Colonic mucosa (tissue), 4 donors: ENCODE measurements around the gene RBM28. TPM values are rescaled to one million over a fixed set of nuclear protein-coding genes. Genes with fewer than 3 reads are reported as not detected.

ENCODE experiments used
- DNase-seq: peaks from one replicate; pipeline ENCODE4 v3.0.0-alpha.2; 2020
- H3K27ac ChIP-seq: fragments of 200-600 bp; one replicate; pipeline ENCODE4 v1.8.0; 2021
- H3K27me3 ChIP-seq: fragments of 200-600 bp; one replicate; pipeline ENCODE4 v1.8.0; 2021
- H3K36me3 ChIP-seq: fragments of 200-600 bp; one replicate; pipeline ENCODE4 v1.8.0; 2021
- H3K4me1 ChIP-seq: fragments of 200-600 bp; one replicate; pipeline ENCODE4 v1.8.0; 2021; ENCODE audit warnings: mild to moderate bottlenecking
- H3K4me3 ChIP-seq: fragments of 200-600 bp; one replicate; pipeline ENCODE4 v1.8.0; 2021
- H3K9ac ChIP-seq, 2 donors: one replicate each; pipeline ENCODE4 v1.7.0; 2013; ENCODE audit warnings: control low read depth in 2 of 2, low read depth in 2 of 2, low read length in 2 of 2
- H3K9me3 ChIP-seq: fragments of 200-600 bp; one replicate; pipeline ENCODE4 v1.8.0; 2021
- intact Hi-C: fragments of 100-400 bp; cut with DNase I; formaldehyde crosslinking; loops from one replicate; pipeline ENCODE4 v1.14.1; 2022
- total RNA-seq, 2 donors: library from RNA; stranded (reverse); fragmentation: NEBNext Ultra II Directional in 1 of 2; extraction: Animal tissue kit (Norgen Biotek cat#: 25700) in 1 of 2; gene quantifications; one replicate each; pipeline ENCODE4 v1.2.1, GENCODE V29; 2021
- TF ChIP-seq, protein P1 (sequence below): fragments of 200-600 bp; IDR thresholded peaks from one replicate; pipeline ENCODE4 v1.8.0; 2022; ENCODE audit warnings: antibody characterized with exemption, mild to moderate bottlenecking
- donor health status: healthy.
- donor health status: DM: no; HTN: no; CAD: no.
- donor health status: DM: no; HTN: no; CAD: no.

The RBM28 gene, protein sequence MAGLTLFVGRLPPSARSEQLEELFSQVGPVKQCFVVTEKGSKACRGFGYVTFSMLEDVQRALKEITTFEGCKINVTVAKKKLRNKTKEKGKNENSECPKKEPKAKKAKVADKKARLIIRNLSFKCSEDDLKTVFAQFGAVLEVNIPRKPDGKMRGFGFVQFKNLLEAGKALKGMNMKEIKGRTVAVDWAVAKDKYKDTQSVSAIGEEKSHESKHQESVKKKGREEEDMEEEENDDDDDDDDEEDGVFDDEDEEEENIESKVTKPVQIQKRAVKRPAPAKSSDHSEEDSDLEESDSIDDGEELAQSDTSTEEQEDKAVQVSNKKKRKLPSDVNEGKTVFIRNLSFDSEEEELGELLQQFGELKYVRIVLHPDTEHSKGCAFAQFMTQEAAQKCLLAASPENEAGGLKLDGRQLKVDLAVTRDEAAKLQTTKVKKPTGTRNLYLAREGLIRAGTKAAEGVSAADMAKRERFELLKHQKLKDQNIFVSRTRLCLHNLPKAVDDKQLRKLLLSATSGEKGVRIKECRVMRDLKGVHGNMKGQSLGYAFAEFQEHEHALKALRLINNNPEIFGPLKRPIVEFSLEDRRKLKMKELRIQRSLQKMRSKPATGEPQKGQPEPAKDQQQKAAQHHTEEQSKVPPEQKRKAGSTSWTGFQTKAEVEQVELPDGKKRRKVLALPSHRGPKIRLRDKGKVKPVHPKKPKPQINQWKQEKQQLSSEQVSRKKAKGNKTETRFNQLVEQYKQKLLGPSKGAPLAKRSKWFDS
- 10 to 100 TPM; 16.3 to 30.6 TPM for total RNA-seq

DNA sequence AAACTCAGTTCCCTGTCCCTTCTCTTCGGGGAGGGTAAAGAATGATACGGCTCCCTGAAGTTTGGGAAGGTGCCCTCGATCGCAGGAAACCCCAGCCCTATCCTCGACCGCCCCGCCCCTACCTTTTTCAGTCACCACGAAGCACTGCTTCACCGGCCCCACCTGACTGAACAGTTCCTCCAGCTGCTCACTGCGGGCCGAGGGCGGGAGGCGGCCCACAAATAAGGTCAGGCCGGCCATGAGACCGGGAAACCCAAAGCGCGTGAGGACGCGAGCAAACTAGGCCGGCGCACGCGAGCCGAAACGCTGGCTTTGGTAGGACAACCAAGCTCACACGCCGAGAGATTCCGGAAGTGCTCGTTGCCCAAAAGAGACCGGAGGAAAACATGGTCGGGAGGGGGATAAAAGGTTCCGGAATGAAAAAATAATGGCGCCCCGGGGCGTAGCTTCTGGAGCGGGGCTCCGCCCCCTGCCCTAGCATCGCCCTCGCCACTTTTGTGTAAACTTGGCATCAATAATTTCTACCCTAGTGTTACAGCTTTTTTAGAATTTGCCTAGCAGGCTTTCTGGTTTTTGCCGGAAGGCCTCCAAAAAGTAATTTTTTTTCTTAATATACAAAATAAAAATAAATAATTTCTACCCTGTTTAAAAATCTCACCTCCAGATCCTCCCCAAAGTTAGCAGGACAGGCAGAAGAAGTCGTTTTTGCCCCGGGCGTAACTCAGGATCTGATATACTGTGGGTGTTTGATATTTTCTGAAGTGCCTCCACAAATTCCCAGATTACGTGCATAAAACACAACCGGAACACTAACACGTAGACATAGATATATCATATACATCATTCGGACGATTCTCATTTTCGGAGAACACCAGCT lies at the start of gene RBM28:
Gene RBM28 (minus strand): TSS at position 355 of the 877 bp plus-strand sequence. CDS start 115 bp downstream, at position 240.
- no peaks in the 10 kb centered on the region for H3K9me3 ChIP-seq
- no peaks in the 10 kb centered on the region for H3K36me3 ChIP-seq
- peak within 1 kb of the TSS; percentile 59 for H3K4me3 ChIP-seq
- no peaks in the 10 kb centered on the region for H3K27me3 ChIP-seq
- peaks cover 9% of the 10 kb centered on the region for H3K4me1 ChIP-seq
- DNase-seq, result peak; percentile 89
- TF ChIP-seq, protein P1, sequence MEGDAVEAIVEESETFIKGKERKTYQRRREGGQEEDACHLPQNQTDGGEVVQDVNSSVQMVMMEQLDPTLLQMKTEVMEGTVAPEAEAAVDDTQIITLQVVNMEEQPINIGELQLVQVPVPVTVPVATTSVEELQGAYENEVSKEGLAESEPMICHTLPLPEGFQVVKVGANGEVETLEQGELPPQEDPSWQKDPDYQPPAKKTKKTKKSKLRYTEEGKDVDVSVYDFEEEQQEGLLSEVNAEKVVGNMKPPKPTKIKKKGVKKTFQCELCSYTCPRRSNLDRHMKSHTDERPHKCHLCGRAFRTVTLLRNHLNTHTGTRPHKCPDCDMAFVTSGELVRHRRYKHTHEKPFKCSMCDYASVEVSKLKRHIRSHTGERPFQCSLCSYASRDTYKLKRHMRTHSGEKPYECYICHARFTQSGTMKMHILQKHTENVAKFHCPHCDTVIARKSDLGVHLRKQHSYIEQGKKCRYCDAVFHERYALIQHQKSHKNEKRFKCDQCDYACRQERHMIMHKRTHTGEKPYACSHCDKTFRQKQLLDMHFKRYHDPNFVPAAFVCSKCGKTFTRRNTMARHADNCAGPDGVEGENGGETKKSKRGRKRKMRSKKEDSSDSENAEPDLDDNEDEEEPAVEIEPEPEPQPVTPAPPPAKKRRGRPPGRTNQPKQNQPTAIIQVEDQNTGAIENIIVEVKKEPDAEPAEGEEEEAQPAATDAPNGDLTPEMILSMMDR, result no peak
- intact Hi-C loops, result no loop called here
- H3K27ac ChIP-seq, result peak within 1 kb of the TSS; percentile 65
- peak within 1 kb of the TSS; percentile 76 to 87 for H3K9ac ChIP-seq

DNA sequence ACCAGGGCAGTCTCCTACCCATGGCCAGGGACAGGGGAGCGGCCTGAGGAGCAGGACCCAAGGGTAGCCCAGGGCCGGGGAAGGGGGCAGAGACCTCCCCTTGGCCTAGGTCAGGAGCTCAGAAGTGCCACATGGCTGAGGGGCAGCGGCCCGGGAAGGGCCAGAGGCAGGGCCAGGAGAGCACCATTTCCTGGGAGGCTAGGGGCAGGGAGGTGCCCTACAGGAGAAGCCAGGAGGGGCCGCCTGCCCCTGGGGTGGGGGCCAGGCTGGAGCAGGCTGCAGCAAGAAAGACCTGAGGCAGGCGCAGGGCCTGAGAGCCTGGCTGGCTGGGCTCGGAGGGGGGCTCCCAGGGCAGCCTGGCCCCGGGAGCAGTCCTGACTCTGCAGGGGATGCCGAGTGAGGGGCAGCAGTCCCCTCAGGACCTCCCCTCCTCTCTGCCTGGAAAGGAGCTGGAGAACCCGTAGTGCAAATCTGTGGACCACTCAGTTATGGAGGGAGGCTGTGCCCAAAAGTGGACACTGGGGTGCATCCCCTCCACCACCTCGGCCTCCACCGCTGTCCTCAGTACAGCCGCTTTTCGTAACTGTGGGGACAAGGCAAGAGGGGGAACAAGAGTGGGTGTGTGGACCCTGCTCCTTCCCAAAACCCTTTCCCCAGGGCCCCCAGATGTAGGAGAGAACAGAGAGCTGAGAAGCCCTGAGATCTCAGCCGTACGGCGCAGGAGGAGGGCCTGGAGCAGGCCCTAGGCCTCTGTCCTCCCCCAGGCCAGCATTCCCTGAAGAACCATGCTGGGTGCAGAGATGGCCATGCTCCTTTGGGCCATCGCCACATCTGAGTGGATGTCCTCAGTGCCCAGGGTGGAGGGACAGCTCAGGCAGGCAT lies 49.0 kb upstream of the RBM28 start:
- H3K27ac ChIP-seq, result no peak overlapping the region
- TF ChIP-seq, protein P1, result no peak

DNA sequence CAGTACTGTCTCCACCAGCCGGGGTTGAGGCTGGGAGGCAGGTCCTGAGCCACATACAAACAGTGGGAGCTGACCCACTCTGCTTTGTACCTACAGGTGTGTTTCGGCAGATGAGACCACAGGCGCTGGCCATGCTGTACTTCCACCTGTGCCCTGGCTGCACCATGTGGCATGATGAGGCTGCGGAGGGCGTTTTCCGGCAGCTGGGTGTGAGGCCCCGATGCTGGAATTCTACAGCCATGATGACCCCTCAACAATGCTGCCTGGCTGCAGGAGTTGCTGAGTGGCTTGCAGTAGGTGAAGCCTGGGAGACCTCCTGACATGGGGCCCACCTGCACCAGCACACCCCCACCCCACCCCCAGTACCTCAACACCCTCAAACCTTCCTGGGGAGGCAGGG lies 48.1 kb upstream of the RBM28 start:
- peaks cover 7% of the 10 kb centered on the region for H3K36me3 ChIP-seq
- DNase-seq, result no peak
- H3K4me1 ChIP-seq, result no peaks in the 10 kb centered on the region
- no peaks in the 10 kb centered on the region for H3K27me3 ChIP-seq
- H3K4me3 ChIP-seq, result no peak overlapping the region
- no peaks in the 10 kb centered on the region for H3K9me3 ChIP-seq
- no peak overlapping the region for H3K27ac ChIP-seq
- H3K9ac ChIP-seq, result no peak overlapping the region
- intact Hi-C loops, result no loop called here
- TF ChIP-seq, protein P1, result no peak

More for the DNA sequence above, 49.0 kb upstream of the RBM28 start:
- intact Hi-C loops, result no loop called here
- H3K9ac ChIP-seq, result no peak overlapping the region
- H3K4me3 ChIP-seq, result no peak overlapping the region
- no peaks in the 10 kb centered on the region for H3K27me3 ChIP-seq
- DNase-seq, result no peak
- H3K9me3 ChIP-seq, result no peaks in the 10 kb centered on the region
- H3K4me1 ChIP-seq, result no peaks in the 10 kb centered on the region
- peaks cover 7% of the 10 kb centered on the region for H3K36me3 ChIP-seq

DNA sequence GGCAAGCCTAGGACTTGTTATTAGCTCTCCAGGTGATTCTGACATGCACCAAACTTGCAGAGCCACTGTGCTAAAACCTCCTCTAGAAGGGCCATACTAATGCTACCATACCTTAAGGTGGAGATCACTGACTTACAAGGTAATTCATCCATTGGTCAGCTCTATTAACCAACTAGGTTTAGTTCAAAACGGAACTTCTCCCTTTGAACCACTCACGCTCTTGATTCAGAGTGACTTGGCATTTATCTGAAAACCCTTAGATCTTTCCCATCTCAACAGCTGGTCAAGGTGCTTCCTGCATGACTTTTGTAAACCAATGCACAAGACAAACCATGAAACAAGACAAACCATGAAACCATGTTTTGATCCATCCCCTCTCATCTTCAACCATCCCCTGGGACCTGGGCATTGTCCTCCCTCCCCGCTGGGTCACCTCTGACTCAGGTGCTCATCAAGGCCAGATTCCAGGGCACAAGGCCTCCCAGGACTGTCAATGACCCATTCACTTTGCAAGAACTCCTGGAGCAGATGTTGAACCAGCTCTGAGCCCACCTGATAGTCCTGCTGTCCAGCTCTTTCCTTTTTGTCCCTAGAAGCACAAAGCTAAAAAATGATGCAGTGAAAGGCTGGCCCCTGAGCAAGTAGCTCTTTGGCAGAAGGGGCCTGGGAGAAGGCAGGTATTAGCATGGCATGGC lies 47.3 kb upstream of the RBM28 start:
- intact Hi-C loops, result no loop called here
- TF ChIP-seq, protein P1, result no peak
- H3K36me3 ChIP-seq, result peaks cover 7% of the 10 kb centered on the region
- H3K4me3 ChIP-seq, result no peak overlapping the region
- no peaks in the 10 kb centered on the region for H3K9me3 ChIP-seq
- no peak overlapping the region for H3K27ac ChIP-seq
- H3K9ac ChIP-seq, result no peak overlapping the region
- H3K4me1 ChIP-seq, result no peaks in the 10 kb centered on the region
- H3K27me3 ChIP-seq, result no peaks in the 10 kb centered on the region
- no peak for DNase-seq
